NB4 (cell line): Measurements from ENCODE around the gene WNT7A.

ENCODE experiments used
- MAX ChIP-seq: IDR thresholded peaks from 2 replicates; pipeline ENCODE4 v1.6.1; 2011; ENCODE audit warnings: low read depth, low read length
- MYC ChIP-seq: IDR thresholded peaks from 2 replicates; pipeline ENCODE4 v1.6.1; 2011; ENCODE audit warnings: low read depth, low read length
- POLR2A ChIP-seq: IDR thresholded peaks from 2 replicates; pipeline ENCODE4 v1.6.1; 2011; ENCODE audit warnings: mild to moderate bottlenecking; ENCODE audit not compliant: insufficient read length; ENCODE audit errors: extremely low read depth
- TF ChIP-seq, protein P1 (sequence below): IDR thresholded peaks from one replicate; pipeline ENCODE4 v1.5.1; 2012; ENCODE audit warnings: low read depth, low read length

- TF ChIP-seq, protein P1, sequence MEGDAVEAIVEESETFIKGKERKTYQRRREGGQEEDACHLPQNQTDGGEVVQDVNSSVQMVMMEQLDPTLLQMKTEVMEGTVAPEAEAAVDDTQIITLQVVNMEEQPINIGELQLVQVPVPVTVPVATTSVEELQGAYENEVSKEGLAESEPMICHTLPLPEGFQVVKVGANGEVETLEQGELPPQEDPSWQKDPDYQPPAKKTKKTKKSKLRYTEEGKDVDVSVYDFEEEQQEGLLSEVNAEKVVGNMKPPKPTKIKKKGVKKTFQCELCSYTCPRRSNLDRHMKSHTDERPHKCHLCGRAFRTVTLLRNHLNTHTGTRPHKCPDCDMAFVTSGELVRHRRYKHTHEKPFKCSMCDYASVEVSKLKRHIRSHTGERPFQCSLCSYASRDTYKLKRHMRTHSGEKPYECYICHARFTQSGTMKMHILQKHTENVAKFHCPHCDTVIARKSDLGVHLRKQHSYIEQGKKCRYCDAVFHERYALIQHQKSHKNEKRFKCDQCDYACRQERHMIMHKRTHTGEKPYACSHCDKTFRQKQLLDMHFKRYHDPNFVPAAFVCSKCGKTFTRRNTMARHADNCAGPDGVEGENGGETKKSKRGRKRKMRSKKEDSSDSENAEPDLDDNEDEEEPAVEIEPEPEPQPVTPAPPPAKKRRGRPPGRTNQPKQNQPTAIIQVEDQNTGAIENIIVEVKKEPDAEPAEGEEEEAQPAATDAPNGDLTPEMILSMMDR, result no peak
- no peak for TF ChIP-seq POLR2A
- no peak for TF ChIP-seq MYC
- TF ChIP-seq MAX, result no peak
These were observed 22.9 kb upstream of the WNT7A start for GRCh38 chr3:13902648-13903238.
